Vagina (tissue), 2 donors: ENCODE results near the gene KANSL1L.

Experiments
- CTCF ChIP-seq, 3 experiments: fragments of 450-650 bp in 2 of 3; fragments of 200-600 bp in 1 of 3; sonication (generic) in 1 of 3; IDR thresholded peaks; one replicate each; pipeline ENCODE4 v1.5.1; 2017 to 2019; ENCODE audit warnings: antibody characterized with exemption in 3 of 3, mild to moderate bottlenecking in 2 of 3, moderate library complexity in 2 of 3
- POLR2A ChIP-seq, 2 donors: fragments of 450-650 bp; IDR thresholded peaks; one replicate each; pipeline ENCODE4 v1.6.1; 2017; ENCODE audit warnings: antibody characterized with exemption in 2 of 2, mild to moderate bottlenecking in 2 of 2, moderate library complexity in 2 of 2
- POLR2AphosphoS5 ChIP-seq, 2 donors: sonication (generic); formaldehyde crosslinking; IDR thresholded peaks; one replicate each; pipeline ENCODE4 v1.9.0; 2017; ENCODE audit warnings: antibody characterized with exemption in 2 of 2, mild to moderate bottlenecking in 2 of 2, low read depth in 1 of 2; ENCODE audit not compliant: insufficient read depth in 1 of 2

GRCh38 chr2:210086930-210087329, 84.3 kb downstream of the KANSL1L start:
- TF ChIP-seq CTCF (IDR thresholded peaks at IDR 0.05) (no peak), POLR2AphosphoS5 (IDR thresholded peaks at IDR 0.05; ENCODE audit: insufficient read depth in 1 of 2, low read depth in 1 of 2) (no peak), POLR2A (IDR thresholded peaks at IDR 0.05) (no peak)
